HG03342 (cell line): Measurements from ENCODE around the gene AFF3.
"Not testable (repeated sequence)": the region's sequence is repeated elsewhere in the genome, so short reads cannot be mapped to it uniquely, and the experiment has no call there.

Source experiments
- ATAC-seq: cut with Tn5 transposase; IDR thresholded peaks from one replicate; pipeline ENCODE4 v1.9.1; 2021; ENCODE audit warnings: mild to moderate bottlenecking, moderate library complexity; ENCODE audit not compliant: unreplicated experiment

AFF3 gene

DNA sequence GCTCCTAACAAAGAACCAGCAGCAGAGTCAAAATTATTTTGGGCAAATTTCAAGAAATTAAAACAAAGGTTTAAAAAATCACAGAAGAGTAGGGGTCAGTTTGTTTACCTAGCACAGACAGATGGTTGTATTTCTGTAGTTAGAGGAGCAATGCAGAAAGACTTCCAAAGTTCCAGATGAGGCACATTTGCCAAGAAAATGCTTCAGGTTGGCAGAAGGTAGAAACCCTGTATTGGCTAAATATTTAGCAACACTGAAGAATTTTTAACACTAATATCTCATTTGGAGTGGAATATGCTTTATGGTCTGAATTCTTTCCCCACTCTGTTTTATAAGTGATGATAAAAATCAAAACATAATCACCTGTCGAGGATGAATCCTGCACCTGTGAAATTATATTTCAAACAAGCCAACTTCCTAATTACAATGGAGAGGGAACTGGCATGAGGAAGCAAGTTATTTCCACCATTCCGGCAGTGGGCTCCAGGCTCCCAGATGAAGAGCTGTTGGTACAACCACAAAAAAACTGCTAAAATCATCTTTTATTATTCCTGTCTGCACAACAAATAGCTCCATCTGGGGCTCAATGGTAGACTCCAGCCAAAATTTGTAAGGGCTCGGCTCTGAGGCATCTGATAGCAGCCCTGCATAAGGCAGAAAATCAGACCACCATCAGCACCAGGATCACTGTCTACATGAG, 366.0 kb downstream of the AFF3 start:
- no peak for ATAC-seq

DNA sequence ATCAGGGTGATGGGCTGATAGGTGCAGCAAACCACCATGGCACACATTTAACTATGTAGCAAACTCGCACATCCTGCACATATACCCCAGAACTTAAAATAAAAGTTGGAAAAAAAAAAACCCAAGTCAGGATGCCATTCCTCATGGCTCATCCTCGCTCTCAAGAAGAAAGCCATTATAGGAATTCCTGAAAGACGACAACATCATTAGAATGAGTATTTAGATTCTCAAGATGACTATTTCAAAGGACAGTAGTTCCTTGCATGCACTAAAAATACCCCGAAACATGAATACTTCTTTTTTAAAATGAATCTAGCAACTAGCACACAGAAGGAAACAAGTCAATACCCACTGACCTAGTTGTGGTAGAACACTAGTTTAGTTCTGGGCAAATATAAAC, 366.8 kb downstream of the AFF3 start:
- ATAC-seq = no peak

DNA sequence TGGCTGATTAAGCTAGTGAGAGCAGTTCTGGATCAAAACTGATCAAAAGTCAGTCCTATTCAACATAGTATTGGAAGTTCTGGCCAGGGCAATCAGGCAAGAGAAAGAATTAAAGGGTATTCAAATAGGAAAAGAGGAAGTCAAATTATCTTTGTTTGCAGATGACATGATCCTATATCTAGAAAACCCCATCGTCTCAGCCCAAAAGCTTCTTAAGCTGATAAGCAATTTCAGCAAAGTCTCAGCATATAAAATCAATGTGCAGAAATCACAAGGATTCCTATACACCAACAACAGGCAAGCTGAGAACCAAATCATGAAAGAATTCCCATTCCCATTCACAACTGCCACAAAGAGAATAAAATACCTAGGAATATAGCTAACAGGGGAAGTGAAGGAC, 368.7 kb downstream of the AFF3 start:
- ATAC-seq = not testable (repeated sequence)

DNA sequence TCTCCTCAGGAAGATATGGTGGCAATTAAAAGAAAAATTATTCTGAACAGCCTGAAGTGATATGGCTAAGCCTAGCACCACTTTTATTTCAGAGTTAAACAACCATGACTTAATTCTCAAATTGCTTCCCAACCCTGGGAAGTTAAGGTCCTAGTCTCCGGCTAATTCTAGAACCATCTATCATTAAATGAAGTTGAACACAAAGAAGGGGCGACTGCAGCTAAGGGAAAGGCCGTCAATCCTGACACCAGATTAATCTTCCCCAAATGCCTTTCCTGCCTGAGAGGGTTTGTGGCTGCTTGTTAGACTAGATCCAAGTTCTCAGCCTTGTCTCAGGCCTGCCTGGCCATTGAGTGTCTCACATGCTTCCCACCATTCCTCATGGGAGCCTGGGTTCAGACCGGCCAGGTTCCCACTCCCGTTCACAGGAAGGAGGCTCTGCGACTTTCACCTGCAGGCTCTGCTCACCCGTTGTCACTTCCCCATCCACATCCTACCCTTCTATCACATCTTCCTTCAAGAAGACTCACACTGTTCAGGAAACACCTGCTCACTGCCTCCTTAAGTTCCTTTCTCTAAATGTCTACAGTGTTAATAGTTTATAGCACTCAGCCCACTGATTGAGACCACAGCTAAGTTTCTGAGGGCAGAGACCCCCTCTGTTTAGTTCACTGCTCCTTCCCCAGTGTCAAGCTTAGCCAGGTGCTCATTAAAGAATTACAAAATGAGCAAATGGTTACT, 369.6 kb downstream of the AFF3 start:
- no peak for ATAC-seq

DNA sequence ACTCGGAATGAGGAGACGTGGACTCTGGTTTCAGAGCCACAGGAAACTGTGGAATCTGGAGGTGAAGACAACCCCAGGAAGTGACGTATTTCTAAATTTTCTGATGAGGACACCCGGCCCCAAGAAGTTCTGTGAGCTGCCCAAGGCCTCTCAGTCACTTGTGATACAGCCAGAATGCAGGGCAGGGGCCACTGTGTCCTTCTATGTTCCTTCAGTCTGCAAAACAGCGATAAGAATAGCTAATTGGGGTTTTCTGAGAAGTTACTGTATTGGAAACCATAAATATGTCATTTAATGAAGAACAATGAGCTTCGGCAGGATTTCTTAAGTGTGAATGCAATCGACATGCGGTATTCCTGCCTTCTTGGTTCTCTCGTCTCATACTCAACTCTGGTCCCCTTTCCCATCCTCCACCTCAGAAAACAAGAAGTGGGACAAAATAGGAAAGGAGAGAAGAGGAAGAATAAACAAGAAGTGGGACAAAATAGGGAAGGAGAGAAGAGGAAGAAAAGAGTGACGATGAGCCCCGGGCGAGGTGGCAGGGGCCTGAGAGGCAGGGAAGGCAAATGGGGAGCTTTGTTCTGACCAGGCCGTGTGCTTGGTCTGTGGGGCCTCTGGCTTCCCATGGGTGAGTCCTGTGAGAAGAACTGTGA, 370.6 kb downstream of the AFF3 start:
- no peak for ATAC-seq

DNA sequence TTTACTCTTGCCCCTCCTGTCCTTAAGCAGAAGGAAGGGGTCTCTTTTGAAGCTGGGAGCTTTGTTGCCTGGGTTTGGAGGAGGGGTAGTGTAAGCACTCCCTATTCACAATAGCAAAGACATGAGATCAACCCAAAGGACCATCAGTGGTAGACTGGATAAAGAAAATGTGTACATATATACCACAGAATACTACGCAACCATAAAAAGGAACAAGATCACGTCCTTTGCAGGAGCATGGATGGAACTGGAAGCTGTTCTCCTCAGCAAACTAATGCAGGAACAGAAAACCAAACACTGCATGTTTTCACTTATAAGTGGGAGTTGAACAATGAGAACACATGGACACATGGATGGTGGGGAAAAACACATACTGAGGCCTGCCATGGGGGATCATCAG, 371.5 kb downstream of the AFF3 start:
- no peak for ATAC-seq

DNA sequence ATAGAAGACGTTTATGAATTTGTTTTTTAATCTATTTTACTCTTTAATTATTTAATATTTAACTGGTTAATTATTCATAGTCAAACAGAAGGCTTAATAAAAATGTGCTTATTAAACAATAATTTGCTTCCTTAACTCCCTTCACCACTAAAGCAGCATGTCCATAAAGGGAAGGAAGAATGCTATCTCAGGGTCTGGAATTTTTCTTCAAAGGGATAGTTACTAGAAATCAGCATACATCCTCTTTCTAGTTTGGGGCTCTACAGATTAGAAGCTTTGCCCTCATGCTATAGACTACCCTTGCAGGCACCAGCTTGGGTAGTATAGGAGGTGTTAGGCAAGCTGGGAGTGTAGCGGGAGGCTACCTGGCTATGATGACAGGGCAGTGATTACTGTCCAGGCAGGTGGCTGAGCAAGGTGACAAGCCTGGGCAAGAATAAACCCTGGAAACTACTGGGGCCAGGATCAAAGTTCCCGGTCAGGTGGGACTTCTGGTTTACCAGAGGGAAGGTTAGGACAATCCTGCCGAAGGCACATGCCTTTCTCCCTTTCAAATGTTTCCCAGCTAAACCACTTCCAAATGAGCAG, 376.6 kb downstream of the AFF3 start:
- ATAC-seq = no peak

DNA sequence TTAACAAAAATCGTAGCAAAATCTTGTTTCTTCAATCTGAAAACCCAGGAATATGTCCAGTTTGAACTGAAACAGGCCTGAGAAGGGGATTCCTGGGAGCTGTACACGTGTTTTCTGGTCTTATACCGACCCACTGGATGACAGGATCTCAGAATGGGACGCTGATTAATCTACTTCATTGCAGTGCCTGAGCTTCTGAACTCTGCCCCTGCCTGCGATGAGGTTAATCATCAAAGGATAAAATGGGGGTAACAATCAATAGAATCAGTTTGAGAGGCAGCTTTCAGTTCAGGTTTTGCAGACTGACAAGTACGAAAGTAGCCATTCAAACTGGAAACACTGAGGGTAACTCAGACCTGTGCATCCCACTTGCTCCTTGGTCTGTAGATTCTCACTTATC, 378.6 kb downstream of the AFF3 start:
- ATAC-seq = no peak

DNA sequence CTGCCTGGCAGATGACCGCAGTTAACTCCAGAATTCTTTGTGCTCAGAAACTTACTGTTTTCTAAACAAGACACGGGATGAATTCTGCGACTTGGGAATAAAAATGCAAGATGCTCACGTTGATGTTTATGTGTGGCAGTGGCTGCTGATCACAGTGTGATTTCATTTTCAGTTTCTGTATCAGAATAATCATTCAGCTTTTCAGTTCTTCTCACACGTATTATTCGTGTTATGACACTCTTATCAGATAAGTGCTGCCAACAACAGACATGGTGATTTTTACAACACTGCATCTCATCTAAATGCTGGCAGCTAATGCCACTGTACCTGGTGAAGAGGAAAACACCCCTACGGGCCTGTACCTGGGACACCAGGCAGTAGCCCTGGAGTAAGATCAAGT, 379.7 kb downstream of the AFF3 start:
- ATAC-seq = no peak

DNA sequence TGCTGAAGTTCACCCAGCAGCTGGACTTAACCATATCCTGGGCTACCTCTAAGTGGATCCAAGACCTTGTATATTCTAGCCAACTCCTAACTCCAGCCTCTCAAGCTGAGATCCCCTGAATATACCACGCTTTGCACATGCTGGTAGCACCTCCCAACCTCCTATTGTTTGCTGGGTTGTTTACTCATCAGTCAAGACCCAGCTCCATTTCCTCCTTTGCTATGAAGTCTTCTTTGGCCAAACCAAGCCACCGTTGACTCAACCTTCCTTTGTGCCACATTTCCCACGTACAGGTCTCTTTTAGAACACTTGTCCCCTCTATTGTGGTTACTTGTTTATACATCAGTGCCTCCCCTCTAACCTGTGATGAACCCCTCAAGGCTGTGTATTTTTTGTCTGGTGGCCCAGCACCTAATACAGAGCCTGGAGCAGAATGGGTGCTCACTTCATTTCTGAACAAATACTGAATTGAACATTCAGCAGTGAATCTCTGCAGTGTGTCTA, 384.7 kb downstream of the AFF3 start:
- no peak for ATAC-seq

DNA sequence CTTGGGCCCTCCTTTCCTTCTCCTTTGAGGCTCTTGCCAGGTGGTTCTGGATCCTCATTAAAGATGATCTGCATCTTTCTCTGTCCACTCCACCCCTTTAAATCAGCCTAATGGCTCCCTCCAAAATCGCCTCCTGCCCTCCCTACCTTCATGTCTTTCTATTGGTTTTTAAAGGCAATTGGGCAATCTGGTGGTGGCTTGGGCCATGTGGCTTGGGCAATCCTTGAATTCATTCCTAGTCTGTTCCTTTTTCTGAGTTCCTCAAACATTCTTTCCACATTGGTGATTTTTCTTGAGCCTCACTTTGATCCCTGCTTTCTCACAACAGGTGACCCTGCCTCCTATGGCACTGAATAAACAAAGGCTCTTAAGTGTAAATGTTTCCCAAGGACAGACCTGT, 386.3 kb downstream of the AFF3 start:
- no peak for ATAC-seq

DNA sequence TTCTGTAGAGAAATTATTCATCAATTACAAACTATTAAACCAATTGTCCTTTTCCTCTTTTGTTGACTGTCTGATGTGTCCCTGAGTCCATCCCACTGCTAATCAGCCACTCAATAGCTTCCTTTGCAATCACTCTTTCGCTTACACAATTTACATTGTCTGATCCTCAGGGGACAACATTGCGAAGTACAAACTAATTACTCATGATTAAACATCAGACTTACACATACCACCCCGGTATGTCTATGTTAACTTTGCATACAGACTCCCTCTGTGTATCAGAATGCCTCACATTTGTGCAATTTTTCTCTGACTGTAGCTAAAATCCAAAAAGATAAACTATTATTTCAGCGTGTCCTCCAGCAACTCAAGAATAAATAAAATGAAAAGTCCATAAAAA, 388.2 kb downstream of the AFF3 start:
- no peak for ATAC-seq

DNA sequence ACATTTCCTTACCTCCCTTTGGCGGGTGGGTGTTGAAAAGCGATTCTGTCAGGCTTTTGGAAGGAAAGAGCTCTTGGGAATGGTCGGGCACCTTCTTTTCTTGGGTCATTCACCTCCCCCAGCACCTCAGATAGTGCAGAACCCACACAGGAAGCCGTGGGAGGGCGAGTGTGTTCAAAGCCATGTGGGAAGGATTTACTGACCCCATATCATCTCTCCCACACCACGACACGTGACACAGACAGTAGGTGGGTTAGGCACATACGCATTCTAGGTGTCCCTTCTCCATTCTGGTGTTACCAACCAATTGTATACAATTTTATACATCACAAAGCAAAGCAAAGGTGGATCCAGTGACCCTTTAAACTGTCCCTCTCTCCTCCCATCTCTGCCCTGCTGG, 388.9 kb downstream of the AFF3 start:
- no peak for ATAC-seq

DNA sequence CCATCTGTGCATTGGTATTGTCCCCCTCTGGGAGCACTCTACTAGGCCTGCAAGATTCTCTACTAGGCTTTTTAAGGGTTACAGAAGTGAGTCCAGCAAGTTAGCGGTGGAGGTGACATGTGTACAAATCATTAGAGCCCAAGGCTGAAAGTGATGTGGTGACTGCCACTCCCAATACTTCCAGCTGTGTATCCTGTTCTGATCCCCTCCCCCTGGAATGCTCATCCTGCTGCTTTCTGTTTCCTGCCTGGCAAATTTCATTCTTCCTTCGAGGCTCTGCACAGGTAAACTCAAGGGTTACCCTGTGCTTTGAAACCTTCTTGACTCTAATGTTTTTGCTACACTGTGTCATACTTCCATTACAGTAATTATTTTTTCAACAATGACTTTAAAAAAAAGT, 394.0 kb downstream of the AFF3 start:
- ATAC-seq = no peak

DNA sequence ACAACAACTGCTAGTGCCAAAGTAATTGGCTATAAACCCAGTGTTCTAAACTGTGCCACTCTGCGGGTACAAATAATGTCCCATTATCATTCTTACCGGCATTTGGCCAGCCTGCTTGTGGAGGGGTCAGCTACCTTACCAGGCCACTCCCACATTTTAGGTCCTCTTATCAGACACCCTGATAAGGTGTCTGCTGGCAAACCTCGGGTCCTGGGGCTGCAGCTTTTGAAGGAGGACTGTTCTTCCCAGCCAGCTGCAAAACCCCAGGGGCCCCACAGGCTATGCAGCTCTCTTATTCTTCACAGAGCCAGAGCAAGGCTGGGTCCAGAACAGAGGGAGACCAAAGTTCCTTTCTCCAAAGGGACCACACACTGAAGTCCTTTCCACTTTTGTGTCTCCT, 394.5 kb downstream of the AFF3 start:
- no peak for ATAC-seq

DNA sequence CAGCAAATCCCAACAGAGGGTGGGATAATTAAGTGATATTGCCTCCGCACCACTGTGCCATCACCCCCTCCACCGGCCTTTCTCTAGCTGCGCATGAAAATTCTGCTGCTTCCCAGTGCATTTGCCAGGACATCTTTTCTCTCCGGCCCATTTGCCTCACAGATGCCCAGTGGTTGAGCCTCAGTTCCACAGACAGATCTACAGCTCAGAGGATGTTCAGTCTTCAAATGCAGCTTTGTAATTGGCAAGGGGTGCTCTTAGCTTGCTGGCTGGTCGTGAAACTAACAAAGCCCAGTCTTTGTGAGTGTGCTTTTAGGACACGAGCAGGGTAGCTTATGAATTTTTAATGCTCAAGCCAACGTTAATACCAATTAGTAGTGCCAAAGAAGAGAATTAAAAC, 399.2 kb downstream of the AFF3 start:
- no peak for ATAC-seq

DNA sequence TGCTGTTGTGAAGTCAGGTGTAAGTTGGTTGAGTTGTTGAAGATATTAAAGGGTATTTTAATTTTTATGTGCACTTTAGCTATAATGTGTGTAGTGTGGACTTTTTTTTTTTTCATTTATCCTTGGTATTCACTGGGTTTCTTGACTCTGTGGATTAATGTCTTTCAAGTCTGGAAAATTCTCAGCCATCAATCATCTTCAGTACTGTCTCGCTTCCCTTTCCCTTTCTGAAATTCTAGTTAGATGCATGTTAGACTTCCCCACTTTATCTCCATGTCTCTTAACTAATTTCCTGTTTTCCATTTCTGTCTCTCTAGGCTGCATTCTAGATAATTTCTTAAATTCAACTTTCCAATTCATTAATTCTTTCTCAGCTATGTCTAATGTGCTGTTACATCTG, 404.9 kb downstream of the AFF3 start:
- ATAC-seq = no peak

DNA sequence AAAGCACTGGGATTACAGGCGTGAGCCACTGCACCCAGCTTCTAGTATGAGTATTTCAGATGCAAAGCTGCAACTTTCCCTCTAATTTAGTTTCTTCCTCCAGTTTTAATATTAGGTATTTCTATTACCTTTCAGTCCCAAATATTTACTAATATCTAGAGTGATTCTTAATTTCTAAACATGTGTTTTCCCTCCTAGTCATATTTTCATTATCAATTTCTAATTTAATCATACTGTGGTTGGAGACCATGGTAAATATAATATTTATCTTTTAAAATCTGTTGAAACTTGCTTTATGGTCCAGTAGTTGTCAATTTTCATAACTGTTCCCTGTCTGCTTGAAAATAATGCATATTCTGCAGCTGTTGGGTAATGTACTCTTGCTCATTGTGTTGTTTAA, 406.6 kb downstream of the AFF3 start:
- no peak for ATAC-seq

DNA sequence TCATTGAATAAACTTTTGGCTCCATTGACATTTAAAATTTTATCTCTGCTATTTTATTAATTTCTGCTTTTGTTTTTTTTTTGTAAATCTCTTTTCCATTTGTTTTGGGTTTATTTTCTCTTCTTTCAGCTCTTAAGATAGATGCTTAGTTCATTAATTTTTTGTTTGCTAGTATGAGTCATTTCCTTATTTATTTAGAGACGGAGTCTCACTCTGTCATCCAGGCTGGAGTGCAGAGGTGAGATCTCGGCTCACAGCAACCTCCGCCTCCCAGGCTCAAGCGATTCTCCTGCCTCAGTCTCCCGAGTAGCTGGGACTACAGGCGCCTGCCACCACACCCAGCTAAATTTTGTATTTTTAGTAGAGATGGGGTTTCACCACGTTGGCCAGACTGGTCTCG, 407.1 kb downstream of the AFF3 start:
- not testable (repeated sequence) for ATAC-seq

DNA sequence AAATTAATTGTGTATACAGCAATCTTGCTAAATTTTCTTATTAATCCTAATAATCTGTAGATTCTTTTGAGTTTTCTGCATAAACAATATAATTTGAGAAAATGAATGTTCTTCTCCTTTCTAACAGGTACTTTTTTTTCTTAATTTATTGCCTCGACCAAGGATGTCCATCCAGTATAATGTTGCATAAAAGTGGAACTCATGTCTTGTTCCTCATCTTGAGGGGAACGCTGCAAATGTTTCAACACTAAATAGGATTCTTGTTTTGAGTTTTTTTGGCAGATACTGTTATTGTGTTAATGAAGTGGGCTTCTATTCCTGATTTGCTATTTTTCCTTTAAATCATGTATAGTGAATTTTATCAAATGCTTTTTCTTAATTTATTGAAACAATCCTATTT, 408.2 kb downstream of the AFF3 start:
- ATAC-seq = no peak

DNA sequence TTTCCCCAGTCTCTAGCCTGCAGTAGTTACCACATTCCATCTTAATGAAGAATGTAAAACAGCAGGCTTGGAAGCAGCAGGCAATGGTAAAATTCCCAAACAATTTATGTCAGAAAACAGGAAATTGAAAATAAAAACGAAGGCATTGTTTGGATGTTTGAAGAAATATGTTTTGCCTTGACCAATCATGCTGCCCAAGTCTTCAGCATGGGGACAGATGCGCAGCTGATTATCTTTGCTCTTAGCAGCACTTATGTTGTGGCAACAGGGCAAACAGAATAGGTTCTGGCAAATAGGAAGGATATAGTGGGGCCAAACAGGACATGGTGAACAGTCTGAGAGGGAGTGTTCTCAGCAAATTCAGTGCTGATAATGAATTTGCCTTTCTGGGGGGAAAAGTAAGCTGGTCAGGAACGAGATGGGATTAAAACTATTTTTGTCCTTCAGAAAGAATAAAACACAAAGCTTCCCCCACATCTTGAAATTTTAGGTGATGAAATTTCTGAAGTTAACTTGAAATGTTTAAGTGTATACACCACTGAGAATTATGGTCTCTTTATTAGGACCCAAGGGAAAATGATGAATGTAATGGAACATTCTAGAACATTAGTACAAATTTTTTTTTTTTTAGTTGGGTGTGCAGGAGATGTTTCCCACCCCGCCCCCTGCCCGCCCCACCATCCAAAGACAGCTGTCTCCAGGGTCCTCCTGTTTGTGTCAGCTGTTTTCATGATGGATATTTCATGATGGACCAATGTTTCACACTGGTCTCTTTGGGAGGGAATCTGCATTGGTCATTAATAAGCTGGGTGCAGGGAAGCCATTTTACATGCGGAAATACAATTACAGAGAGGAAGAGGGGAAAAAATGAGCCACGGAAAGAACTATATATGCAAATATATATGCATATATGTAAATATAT, 413.0 kb downstream of the AFF3 start:
- ATAC-seq = no peak
